IPS DF 4.7 (cell line): Measurements from ENCODE around the gene SRSF11.

Experiments
- DNase-seq: peaks from one replicate; pipeline ENCODE4 v3.0.0-alpha.2; 2013; ENCODE audit warnings: low spot score; ENCODE audit errors: extremely low read depth

Gene SRSF11

DNA sequence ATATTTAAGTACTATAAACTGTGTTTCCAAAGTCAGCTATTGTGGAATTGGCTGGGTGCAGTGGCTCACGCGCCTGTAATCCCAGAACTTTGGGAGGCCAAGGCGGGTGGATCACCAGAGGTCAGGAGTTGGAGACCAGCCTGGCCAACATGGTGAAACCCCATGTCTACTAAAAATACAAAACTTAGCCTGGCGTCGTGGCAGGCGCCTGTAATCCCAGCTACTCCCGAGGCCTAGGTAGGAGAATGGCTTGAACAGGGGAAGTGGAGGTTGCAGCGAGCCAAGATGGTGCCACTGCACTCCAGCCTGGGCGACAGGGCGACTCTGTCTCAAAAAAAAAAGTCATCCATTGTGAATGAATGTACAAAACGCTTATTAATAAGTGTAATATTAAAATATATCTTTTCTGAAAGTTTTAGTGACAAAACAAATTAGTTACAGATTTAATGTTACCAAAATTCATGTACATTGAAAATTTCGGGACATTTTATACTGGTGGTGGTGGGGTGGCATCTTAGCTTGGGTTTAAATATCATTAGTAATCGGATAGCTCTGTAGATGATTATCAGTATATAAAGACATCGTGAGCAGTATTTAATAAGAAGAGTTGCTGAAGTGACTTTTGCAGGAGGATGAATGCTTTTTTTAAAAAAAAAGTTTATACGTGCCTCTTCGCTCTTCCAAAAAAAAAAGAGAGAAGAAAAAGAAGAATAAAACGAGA, 503 bp upstream of the SRSF11 start:
- no peak for DNase-seq

DNA sequence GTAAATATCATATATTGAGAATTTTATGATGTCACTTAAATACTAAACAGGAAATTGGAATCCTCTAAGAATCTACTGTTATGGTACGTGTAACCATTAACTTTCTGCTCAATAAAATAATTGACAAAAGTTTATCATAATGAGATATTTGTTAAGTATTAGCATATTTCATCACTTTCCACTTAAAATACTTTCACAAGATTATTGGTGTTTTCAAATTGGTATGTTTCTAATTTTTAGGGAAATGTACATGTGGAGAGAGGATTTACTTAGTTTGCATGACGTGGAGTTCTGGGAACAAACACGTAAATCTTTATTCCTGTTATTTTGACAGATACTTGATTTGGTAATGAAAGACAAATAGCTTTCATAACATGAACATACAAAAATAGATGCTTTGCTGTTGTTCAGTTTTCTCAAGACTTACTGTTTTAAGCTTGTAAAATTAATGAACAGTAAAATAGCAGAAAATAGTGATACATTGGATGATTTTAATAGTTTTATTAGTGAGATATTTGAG, 1.6 kb downstream of the SRSF11 start:
- DNase-seq, result no peak

DNA sequence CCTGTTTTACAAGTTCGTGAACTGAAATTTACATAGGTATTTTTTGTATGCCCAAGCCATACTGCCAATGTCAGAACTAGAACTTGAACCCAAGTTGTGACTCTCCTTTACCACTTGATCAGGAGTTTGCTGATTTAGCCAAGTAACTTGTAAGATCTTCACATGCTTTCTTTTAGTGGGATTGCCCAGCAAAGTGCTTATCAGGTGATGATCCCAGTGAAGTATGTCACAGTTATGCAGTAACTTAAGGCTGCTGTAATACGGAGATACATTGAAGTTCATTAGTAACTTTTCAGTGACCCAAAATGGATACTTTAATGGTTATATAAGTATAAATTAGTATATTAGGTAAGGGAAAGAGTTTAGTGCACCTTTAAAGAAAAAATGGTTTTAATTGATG, 3.8 kb downstream of the SRSF11 start:
- no peak for DNase-seq

DNA sequence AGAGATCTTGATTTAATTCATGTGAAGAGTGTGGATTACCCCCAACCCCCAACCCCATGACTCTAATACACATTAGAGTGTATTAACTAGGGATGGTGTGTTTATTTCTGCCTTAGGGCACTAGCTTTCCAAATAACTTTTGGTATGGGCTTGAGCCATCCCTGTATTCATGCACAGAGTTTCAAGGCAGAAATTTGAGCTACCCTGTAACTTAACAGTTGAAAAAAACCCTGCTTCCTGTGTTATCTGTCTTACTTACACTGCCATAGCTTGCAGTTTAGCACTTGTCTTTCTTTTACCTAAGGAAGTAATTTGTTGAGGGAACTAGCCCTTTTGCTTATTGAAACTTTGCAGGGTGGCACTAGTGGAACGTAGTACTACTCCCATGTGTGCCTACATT, 6.3 kb downstream of the SRSF11 start:
- DNase-seq, result no peak

DNA sequence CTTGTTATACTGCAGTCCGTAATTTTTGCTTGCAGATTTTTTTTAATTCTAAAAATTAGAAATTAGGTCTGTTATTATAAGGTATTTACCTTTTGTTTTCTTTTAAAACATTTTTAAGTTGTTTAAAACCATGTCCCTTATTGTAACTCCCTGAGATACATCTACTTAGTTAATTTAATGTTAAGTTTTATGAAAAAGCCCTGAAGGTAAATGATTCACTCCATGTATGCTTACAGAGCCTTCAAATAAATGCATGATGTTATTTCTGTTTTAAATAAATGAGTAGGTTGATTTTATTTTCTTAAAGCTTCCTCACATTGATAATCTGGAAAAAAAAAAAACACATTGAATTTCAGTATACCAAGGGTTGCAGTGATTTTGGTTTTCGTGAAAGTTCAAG, 7.5 kb downstream of the SRSF11 start:
- no peak for DNase-seq

DNA sequence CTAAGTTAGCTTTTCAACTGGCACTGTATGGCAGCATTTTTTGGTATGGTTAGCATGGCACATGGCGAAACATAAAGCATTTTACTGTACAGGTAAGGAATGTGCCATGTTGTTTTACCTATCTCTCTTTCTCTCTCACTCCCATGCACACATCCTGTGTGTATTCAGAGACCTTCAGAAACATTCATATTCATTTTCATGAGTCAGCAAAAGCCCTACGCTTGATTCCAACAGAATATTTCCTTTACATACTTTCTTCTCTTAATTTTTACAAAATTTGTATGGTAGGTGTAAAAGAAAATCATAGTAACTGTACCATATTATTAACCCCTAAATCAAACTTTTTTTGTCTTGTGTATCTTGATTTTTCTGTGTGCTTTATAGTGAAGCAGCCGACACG, 10.3 kb downstream of the SRSF11 start:
- no peak for DNase-seq

DNA sequence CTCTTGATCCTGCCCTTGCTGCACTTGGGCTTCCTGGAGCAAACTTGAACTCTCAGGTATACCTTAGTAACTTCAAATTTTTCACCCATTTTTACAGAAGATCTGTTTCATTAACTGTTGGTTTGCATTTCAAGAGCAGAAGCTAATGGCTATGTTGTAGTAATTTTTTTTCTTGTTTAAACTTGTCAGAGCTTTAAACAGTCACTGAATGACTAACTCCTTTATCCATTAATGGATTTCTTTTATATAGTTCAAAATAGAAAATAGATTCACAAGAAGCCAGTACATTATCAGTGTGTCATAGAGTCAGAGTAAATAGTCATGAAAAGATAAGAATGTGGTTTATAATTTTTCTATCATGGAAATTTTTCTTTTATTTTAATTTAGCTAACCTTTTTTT, 13.6 kb downstream of the SRSF11 start:
- no peak for DNase-seq

DNA sequence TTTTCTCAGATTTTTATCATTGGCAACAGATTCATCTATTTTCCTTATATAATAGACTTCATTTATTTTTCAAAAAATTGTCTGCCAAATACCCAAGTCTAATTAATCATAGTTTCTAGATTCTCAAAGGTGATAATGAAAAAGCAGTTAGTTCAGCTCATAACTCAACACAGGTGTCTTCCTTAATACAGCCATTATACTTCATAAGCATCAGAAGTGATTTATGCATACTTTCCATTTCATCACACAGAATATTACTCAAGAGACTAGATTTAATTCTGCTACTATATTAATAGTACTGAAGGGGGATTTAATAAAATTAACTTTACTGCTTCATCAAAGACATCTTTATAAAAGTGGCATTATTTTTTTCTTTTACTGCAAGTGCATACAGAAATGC, 18.8 kb downstream of the SRSF11 start:
- DNase-seq, result no peak

DNA sequence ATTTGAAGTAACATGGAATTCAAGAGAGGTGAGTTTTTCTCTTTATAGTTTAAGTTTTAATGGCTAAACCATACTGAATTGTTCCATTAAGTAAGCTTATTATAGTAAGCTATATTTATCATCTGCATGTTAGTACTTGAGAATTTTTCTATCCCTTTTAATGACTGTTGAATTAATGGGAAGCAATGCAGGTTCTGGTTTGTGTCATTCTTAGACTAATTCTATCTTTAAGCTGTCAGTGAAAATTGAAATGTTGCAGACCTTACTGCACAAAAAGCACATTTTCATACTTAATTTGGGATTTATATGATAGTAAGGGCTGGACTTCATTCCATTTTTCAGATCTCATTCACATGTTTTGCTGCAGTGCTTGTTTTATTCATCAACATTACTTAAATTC, 25.9 kb downstream of the SRSF11 start:
- DNase-seq, result no peak

DNA sequence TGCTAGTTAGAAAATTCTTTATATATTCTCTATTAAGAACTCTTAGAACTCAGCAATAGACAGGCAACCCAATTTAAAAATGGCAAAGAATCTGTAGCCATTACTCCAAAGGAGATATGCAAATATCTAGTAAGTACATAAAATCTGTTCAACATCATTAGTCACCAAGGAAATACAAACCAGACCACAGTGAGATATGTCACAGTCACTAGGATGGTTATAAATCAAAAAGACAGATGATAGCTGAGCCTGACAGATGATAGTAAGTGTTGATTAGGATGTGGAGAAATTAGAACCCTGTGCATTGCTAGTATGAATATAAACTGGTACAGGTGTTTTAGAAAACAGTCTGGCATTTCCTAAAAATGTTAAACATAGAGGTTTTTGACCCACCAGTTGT, 26.6 kb downstream of the SRSF11 start:
- DNase-seq, result no peak

DNA sequence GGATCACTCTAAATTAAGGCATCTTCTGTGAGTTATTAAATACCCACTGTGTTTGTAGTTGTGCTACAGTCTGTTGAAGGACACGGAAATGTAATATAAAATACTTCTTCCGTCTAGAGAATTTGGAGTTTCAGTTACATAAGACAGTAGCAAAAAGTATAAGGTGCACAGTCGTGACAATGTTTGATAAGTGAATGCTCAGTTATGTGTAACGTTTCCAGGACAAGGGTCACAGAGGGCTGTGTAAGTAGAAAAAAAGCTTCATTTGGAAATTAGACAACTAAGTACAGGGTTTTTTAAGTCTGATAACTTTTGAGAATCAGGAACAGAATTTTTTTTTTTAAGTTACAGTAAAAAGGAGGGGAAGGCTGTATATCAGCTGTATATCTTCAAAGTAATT, 27.5 kb downstream of the SRSF11 start:
- DNase-seq, result no peak

DNA sequence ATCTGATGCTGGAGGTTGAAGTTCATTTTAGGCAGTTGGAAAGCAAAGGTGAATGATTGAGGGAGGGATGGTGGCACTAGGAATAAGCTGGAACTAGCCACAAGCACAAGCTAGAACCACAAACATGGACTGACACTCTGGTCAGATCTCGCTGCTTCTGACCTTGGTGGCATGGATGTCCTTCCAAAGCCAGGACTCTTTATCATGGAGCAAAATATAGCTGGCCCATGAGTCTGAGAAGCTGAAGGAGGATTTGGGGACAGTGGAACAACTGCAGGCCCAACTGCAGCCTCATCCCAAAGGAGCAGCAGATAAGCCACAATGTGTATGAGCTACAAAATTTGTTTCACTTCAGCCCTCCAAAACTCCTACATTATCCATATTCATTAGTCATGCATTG, 35.5 kb downstream of the SRSF11 start:
- no peak for DNase-seq

DNA sequence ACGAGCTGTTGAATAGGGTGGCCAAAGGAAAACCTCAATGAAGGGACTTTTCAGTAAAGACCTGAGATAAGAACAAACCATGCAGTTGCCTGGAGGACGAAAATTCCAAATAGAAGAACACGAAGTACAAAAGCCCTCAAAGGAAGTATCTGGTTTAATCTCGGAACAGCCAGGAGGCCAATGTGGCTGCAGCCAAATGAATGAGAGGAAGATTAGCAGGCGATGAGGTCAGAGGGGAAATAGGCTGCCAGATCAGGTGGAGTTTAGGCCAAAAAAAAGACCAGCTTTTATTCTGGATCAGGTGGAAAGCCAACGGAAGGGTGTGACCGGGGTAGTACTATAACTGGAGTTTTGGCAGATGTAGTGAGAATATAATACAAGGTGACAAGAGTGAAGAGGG, 43.7 kb downstream of the SRSF11 start:
- DNase-seq, result no peak

DNA sequence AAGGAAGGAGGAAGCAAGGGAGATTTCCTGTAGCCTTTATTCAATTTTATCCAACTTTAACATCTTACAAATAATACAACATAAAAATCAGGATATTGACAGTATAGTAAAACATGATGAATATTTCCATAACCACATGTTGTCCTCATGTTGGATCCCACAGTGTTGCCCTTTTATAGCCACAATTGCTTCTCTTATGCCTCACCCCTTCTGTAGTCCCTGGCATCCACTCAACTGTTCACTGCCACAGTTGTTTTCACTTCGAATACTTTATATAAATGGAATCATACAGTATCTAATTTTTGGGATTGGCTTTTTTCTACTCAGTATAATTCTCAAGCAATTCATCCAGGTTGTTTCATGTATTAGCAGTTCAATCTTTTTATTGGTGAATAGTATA, 44.8 kb downstream of the SRSF11 start:
- DNase-seq, result no peak

DNA sequence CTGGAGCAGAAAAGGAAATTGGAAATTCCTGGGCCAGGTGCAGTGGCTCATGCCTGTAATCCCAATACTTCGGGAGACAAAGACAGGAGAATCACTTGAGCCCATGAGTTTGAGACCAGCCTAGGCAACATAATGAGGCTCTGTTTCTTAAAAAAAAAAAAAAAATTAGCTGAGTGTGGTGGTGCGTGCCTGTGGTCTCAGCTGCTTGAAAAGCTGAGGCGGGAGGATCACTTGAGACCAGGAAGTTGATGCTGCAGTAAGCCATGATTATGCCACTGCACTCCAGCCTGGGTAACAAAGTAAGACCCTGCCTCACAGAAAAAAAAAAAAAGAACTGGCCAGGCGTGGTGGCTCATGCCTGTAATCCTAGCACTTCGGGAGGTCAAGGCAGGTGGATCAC, 56.7 kb downstream of the SRSF11 start:
- no peak for DNase-seq

DNA sequence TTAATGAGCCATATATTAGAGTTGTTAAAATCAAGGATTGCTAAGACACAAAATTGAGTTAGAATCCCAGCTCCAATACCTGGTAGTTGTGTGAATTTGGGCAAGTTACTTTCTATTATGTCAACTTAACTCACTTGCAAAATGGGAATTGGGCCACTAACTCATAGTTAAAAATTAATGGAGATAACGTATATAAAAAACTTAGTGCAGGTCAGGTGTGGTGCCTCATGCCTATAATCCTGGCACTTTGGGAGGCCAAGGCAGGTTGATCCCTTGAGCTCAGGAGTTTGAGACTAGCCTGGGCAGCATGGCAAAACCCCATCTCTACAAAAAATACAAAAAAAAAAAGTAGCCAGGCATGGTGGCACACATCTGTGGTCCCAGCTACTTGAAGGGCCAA, 57.5 kb downstream of the SRSF11 start:
- DNase-seq, result no peak

DNA sequence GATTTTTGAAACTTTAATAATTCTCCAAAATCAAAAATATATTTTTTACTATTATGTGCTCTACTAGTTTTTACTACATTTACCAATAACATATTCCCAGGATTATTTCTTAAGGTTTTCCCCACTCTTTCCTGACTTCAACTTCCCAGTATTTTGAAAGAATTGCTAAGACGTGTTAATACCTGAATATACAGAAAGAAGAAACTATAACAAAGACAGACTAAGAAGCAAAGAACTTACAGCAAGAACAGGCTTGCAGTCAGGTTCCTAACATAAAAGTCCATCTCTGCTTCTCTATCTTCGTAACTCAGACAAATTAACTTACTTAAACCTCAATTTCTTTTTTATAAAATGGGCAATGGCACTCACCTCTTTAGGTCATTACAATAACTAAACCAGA, 63.2 kb downstream of the SRSF11 start:
- no peak for DNase-seq

DNA sequence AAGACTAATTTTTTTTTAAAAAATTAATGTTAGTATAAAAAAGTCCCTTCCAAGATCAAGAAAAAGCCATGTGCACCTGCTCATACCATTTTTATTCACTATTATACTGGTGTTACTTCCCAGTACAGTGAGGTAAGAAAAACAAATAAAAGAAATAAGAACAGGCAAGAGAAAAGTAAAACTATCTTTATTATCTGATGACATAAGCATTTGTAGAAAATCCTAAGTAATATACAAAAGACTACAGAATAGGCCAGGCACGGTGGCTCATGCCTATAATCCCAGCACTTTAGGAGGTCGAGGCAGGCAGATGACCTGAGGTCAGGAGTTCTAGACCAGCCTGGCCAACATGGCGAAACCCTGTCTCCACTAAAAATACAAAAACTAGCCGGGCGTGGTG, 65.3 kb downstream of the SRSF11 start:
- DNase-seq, result no peak

DNA sequence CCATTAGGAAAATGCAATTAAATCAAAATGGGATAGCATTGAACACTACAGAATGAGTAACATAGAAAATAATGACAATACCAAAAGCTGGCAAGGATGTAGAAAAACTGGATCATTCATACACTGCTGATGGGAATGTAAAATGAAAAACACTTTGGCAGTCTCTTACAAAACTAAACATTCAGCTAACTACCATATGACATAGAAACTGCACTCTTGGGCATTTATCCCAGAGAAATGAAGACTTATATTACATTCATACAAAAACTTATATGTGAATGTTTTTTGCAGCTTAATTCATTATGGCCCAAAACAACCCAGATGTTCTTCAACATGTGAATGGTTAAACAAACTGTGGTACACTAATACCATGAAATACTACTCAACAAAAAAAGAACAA, 67.0 kb downstream of the SRSF11 start:
- no peak for DNase-seq

DNA sequence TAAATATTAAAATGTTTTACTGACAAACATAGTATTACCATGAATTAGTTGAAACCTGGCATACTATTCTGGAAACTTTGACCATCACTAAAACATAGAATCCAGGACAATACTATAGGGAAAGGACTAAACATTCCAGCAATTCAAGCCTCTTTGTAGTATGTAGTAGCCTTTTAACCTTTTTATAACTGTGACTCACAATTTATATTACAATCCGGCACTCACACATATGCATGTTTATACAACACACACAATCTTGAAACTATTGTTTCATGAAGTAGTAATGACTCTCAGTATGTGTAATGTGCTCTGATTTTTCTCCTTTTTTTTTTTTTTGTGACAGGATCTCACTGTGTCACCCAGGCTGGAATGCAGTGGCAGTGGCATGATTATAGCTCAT, 69.0 kb downstream of the SRSF11 start:
- no peak for DNase-seq

DNA sequence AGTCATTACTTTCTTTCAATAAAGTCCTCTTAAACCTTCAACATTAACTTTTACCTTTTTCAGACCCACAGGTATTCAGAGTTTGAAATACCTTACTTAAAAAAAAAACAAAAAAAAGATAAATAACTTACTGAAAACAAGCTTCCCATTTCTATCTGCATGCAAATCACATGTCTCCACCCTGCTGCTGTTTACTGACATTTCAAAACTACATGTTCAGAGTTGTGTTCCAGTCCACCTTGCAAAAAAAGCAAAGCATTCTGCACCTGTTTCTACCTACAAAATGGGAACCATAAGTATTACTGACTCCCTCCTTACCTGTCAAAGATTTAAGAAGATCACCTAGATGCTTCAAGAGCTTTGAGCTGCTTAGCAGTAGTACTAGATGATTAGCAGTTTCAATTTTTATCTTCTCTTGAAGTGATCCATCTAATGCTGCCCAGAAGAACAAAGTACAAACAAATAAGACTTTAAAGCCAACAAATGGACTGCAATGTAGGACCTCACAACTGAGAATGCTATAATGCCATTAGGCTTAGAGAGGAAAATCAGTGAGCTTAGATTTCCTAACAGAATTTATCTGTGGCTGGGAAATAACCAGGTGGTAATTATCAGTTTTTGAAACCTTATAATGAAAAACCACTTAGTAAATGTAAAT, 72.1 kb downstream of the SRSF11 start:
- DNase-seq, result no peak

DNA sequence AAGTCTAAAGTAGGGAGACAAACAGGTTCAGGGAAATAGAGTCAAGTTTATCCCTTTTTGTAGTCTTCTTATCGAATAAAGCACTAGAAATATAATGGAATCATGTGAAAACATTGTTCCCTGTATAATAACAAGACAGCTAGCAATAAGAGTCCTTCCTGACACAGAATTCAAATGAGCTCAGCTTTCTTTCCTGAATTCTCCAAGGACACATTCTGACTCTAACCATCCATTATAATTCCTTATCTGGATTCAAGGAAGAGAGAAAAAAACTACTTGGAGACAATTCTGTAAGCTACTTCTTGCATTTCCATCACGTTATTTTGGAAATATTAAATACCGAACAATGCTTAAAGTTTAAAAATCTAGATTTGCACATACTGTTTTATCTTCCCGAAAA, 74.6 kb downstream of the SRSF11 start:
- DNase-seq, result no peak

DNA sequence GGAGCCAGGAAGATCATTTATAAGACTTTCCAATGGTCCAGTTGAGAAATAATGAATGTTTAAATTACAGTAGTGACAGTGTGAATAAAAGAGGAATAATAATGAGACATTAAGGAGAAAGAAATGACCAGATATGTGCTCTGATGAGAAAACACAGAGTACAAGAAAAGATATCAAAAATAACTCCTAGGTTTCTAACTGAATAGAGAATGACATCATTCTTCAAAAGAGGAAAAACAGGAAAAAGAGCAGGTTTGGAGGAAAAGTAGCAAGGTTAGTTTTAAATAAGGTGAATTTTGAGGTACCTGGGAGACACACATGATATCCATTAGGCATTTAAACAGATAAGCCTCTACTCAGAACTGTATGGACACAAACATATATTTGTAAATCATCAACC, 78.3 kb downstream of the SRSF11 start:
- no peak for DNase-seq
